ENCODE measurements around the gene SIRT3.

- no peak for TF ChIP-seq POLR2A (IDR thresholded peaks at IDR 0.05; ENCODE audit: extremely low read depth, insufficient read length)
- TF ChIP-seq, protein P1, sequence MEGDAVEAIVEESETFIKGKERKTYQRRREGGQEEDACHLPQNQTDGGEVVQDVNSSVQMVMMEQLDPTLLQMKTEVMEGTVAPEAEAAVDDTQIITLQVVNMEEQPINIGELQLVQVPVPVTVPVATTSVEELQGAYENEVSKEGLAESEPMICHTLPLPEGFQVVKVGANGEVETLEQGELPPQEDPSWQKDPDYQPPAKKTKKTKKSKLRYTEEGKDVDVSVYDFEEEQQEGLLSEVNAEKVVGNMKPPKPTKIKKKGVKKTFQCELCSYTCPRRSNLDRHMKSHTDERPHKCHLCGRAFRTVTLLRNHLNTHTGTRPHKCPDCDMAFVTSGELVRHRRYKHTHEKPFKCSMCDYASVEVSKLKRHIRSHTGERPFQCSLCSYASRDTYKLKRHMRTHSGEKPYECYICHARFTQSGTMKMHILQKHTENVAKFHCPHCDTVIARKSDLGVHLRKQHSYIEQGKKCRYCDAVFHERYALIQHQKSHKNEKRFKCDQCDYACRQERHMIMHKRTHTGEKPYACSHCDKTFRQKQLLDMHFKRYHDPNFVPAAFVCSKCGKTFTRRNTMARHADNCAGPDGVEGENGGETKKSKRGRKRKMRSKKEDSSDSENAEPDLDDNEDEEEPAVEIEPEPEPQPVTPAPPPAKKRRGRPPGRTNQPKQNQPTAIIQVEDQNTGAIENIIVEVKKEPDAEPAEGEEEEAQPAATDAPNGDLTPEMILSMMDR (IDR thresholded peaks at IDR 0.05; ENCODE audit: low read depth, low read length), result no peak
- no peak for TF ChIP-seq MAX (IDR thresholded peaks at IDR 0.05; ENCODE audit: low read depth, low read length)
- no peak for TF ChIP-seq MYC (IDR thresholded peaks at IDR 0.05; ENCODE audit: low read depth, low read length)
Observed at GRCh38 chr11:272195-272930, 36.2 kb upstream of the SIRT3 start.

Measured in NB4 (cell line).